H1 (cell line): ENCODE results near the gene KRTAP12-2. TPM values are rescaled to one million over a fixed set of nuclear protein-coding genes. Genes with fewer than 3 reads are reported as not detected.
A peak's percentile ranks its signal among the peaks of the same experiment; 100 is the strongest.

Experiments
- CTCF ChIA-PET: fragments of 300-600 bp; sonication (Branson Sonifier 250); formaldehyde crosslinking; loops from one replicate; lab custom pipeline; 2021; ENCODE audit not compliant: partially characterized antibody; lab: Charles Lee
- POLR2A ChIA-PET: fragments of 300-600 bp; sonication (Branson Sonifier 250); formaldehyde crosslinking; loops from one replicate; lab custom pipeline; 2021; ENCODE audit warnings: inconsistent platforms; ENCODE audit not compliant: partially characterized antibody; lab: Charles Lee
- DNase-seq, 2 experiments: peaks; one replicate each; pipeline versions ENCODE4 v3.0.0 to v3.0.0-alpha.2; 2010 to 2022; ENCODE audit warnings: low spot score in 2 of 2, low read depth in 1 of 2, mixed read lengths in 1 of 2
- FAIRE-seq: peaks from 2 replicates; lab custom pipeline; 2011; peaks lifted over from hg19 to GRCh38; lab: Jason Lieb, UNC
- H2AFZ ChIP-seq: 2 replicates; pipeline ENCODE4 v1.8.1; 2012; ENCODE audit warnings: low read length, inconsistent platforms
- H2AK5ac ChIP-seq: 2 replicates; pipeline ENCODE4 v1.6.1; 2013; ENCODE audit warnings: low read depth, low read length
- H2BK120ac ChIP-seq: replicated peaks from 2 replicates; pipeline ENCODE3; 2013; ENCODE audit warnings: low read depth, low read length, inconsistent platforms
- H2BK12ac ChIP-seq: 2 replicates; pipeline ENCODE4 v1.6.1; 2013; ENCODE audit warnings: low read depth, low read length
- H2BK15ac ChIP-seq: 2 replicates; pipeline ENCODE4 v1.6.1; 2013; ENCODE audit warnings: low read length
- H2BK20ac ChIP-seq: 2 replicates; pipeline ENCODE4 v1.6.1; 2013; ENCODE audit warnings: low read length
- H2BK5ac ChIP-seq: 2 replicates; pipeline ENCODE4 v1.6.1; 2013; ENCODE audit warnings: low read depth, low read length
- H3K14ac ChIP-seq: 2 replicates; pipeline ENCODE4 v1.6.1; 2013; ENCODE audit warnings: inconsistent platforms; ENCODE audit not compliant: insufficient read length
- H3K18ac ChIP-seq: 2 replicates; pipeline ENCODE4 v1.6.1; 2013; ENCODE audit warnings: low read length; ENCODE audit errors: extremely low read depth
- H3K23ac ChIP-seq: 2 replicates; pipeline ENCODE4 v1.6.1; 2013; ENCODE audit warnings: inconsistent platforms; ENCODE audit not compliant: insufficient read length
- H3K23me2 ChIP-seq: 2 replicates; pipeline ENCODE4 v1.6.1; 2013; ENCODE audit warnings: low read depth, low read length
- H3K27ac ChIP-seq: 2 replicates; pipeline ENCODE4 v1.6.1; 2011; ENCODE audit warnings: low read depth, low read length, inconsistent platforms
- H3K27me3 ChIP-seq, 4 experiments: replicated peaks in 1 of 4; 1 replicate in 1 of 4; 2 replicates in 3 of 4; pipeline versions ENCODE4 v1.6.1 to v1.8.1; 2011 to 2013; ENCODE audit warnings: low read length in 3 of 4, mild to moderate bottlenecking in 3 of 4, inconsistent platforms in 2 of 4, mixed read lengths in 2 of 4, moderate library complexity in 1 of 4; ENCODE audit not compliant: control insufficient read depth in 3 of 4, insufficient read depth in 3 of 4; ENCODE audit errors: extremely low read depth in 1 of 4
- H3K36me3 ChIP-seq, 4 experiments: 2 replicates each; pipeline versions ENCODE4 v1.6.1 to v1.8.1; 2011 to 2013; ENCODE audit warnings: mild to moderate bottlenecking in 4 of 4, low read length in 3 of 4, moderate library complexity in 2 of 4, control low read depth in 1 of 4, inconsistent platforms in 1 of 4; ENCODE audit not compliant: insufficient read depth in 4 of 4, control insufficient read depth in 2 of 4
- H3K4ac ChIP-seq: replicated peaks from 2 replicates; pipeline ENCODE3; 2013; ENCODE audit warnings: low read length, low read depth, mixed read lengths, inconsistent platforms; ENCODE audit not compliant: insufficient read length
- H3K4me1 ChIP-seq, 4 experiments: replicated peaks in 1 of 4; 1 replicate in 1 of 4; 2 replicates in 3 of 4; pipeline versions ENCODE4 v1.6.1 to v1.8.1; 2011 to 2013; ENCODE audit warnings: low read length in 3 of 4, inconsistent platforms in 2 of 4, mixed read lengths in 1 of 4; ENCODE audit not compliant: insufficient read depth in 4 of 4, control insufficient read depth in 3 of 4
- H3K4me2 ChIP-seq, 2 experiments: 2 replicates each; pipeline versions ENCODE4 v1.6.1 to v1.8.1; 2011 to 2013; ENCODE audit warnings: low read depth in 2 of 2, low read length in 2 of 2, control low read depth in 1 of 2, inconsistent platforms in 1 of 2, mild to moderate bottlenecking in 1 of 2; ENCODE audit not compliant: insufficient read depth in 1 of 2
- H3K4me3 ChIP-seq, 4 experiments: fragments of 200-600, 300-600 bp in 1 of 4; sonication (generic), shearing (Covaris generic), sonication (Bioruptor Twin) in 1 of 4; 2 replicates each; pipeline versions ENCODE4 v1.5.1 to v1.8.1; 2011 to 2016; ENCODE audit warnings: low read length in 4 of 4, low read depth in 3 of 4, control low read depth in 2 of 4, inconsistent platforms in 2 of 4, mild to moderate bottlenecking in 2 of 4, mixed read lengths in 1 of 4, moderate library complexity in 1 of 4; ENCODE audit not compliant: insufficient read depth in 2 of 4; ENCODE audit errors: extremely low read depth in 1 of 4
- H3K56ac ChIP-seq: replicated peaks from 2 replicates; pipeline ENCODE3; 2013; ENCODE audit warnings: low read depth, mild to moderate bottlenecking, mixed read lengths, low read length, inconsistent platforms; ENCODE audit not compliant: insufficient read length
- H3K79me1 ChIP-seq: 2 replicates; pipeline ENCODE4 v1.6.1; 2013; ENCODE audit warnings: low read depth, low read length, control low read depth
- H3K79me2 ChIP-seq, 2 experiments: 2 replicates each; pipeline versions ENCODE4 v1.6.1 to v1.8.1; 2012 to 2013; ENCODE audit warnings: low read length in 2 of 2, mild to moderate bottlenecking in 2 of 2, inconsistent platforms in 1 of 2; ENCODE audit not compliant: insufficient read depth in 2 of 2, control insufficient read depth in 1 of 2
- H3K9ac ChIP-seq, 4 experiments: replicated peaks in 1 of 4; 1 replicate in 1 of 4; 2 replicates in 3 of 4; pipeline versions ENCODE4 v1.6.1 to v1.8.1; 2011 to 2013; ENCODE audit warnings: low read depth in 3 of 4, low read length in 3 of 4, control low read depth in 2 of 4, mild to moderate bottlenecking in 2 of 4, moderate library complexity in 2 of 4, inconsistent platforms in 1 of 4; ENCODE audit errors: extremely low read depth in 1 of 4
- H3K9me3 ChIP-seq, 2 experiments: 2 replicates each; pipeline versions ENCODE4 v1.6.1 to v1.8.1; 2012 to 2013; ENCODE audit warnings: mild to moderate bottlenecking in 2 of 2, moderate library complexity in 2 of 2, control low read depth in 1 of 2, inconsistent platforms in 1 of 2, low read depth in 1 of 2, low read length in 1 of 2, mixed read lengths in 1 of 2; ENCODE audit not compliant: insufficient read depth in 2 of 2
- H4K20me1 ChIP-seq, 2 experiments: replicated peaks in 1 of 2; 2 replicates each; pipeline versions ENCODE3 to v1.8.1; 2011 to 2013; ENCODE audit warnings: inconsistent platforms in 2 of 2, low read length in 2 of 2, mild to moderate bottlenecking in 1 of 2; ENCODE audit not compliant: insufficient read depth in 2 of 2, control insufficient read depth in 1 of 2
- H4K5ac ChIP-seq: 2 replicates; pipeline ENCODE4 v1.6.1; 2013; ENCODE audit warnings: low read length, low read depth, mixed read lengths, inconsistent platforms; ENCODE audit not compliant: insufficient read length
- H4K8ac ChIP-seq: 2 replicates; pipeline ENCODE4 v1.8.0; 2013; ENCODE audit warnings: mild to moderate bottlenecking, moderate library complexity, low read length, inconsistent platforms; ENCODE audit not compliant: insufficient read depth; ENCODE audit errors: extremely low read depth
- H4K91ac ChIP-seq: replicated peaks from 2 replicates; pipeline ENCODE3; 2013; ENCODE audit warnings: low read length, mixed read lengths, inconsistent platforms; ENCODE audit not compliant: insufficient read length
- BACH1 ChIP-seq: IDR thresholded peaks from 2 replicates; pipeline ENCODE4 v1.6.1; 2012; ENCODE audit warnings: low read length, improper control_type of control experiment
- EZH2 ChIP-seq: fragments of 200-600 bp; sonication (generic); IDR thresholded peaks from 2 replicates; pipeline ENCODE4 v1.7.1; 2012; ENCODE audit warnings: low read depth, mild to moderate bottlenecking, moderate library complexity, low read length, inconsistent platforms; ENCODE audit not compliant: severe bottlenecking
- POLR2A ChIP-seq, 2 experiments: IDR thresholded peaks; 1 replicate in 1 of 2; 2 replicates in 1 of 2; pipeline ENCODE4 v1.6.1; 2011; ENCODE audit warnings: low read depth in 2 of 2, low read length in 2 of 2, mild to moderate bottlenecking in 2 of 2; ENCODE audit errors: control extremely low read depth in 1 of 2
- POLR2AphosphoS5 ChIP-seq: IDR thresholded peaks from 2 replicates; pipeline ENCODE4 v1.6.1; 2011; ENCODE audit warnings: low read depth, low read length
- SIN3A ChIP-seq, 2 experiments: IDR thresholded peaks in 1 of 2; conservative IDR thresholded peaks in 1 of 2; 2 replicates each; pipeline ENCODE4 v1.6.1; 2011 to 2012; ENCODE audit warnings: low read length in 2 of 2, improper control_type of control experiment in 1 of 2, low read depth in 1 of 2, mild to moderate bottlenecking in 1 of 2
- SP4 ChIP-seq: IDR thresholded peaks from 2 replicates; pipeline ENCODE4 v1.6.1; 2012; ENCODE audit warnings: low read length, inconsistent platforms
- TAF1 ChIP-seq: IDR thresholded peaks from 2 replicates; pipeline ENCODE4 v1.6.1; 2011; ENCODE audit warnings: mild to moderate bottlenecking, low read depth, low read length
- TCF12 ChIP-seq: IDR thresholded peaks from 2 replicates; pipeline ENCODE4 v1.6.1; 2011; ENCODE audit warnings: low read depth, mild to moderate bottlenecking, low read length
- WGBS, 2 experiments: shearing (Covaris generic) in 1 of 2; methylation state at CpG; one replicate each; pipeline versions ENCODE4 v1.1.6 to v1.1.7; 2013 to 2015; ENCODE audit warnings: low lambda C conversion rate in 2 of 2, mixed read lengths in 2 of 2, inconsistent platforms in 1 of 2, low coverage in 1 of 2, missing lambda C conversion rate in 1 of 2; ENCODE audit not compliant: insufficient replicate concordance in 2 of 2, insufficient coverage in 1 of 2, insufficient read length in 1 of 2; ENCODE audit errors: extremely low coverage in 1 of 2, missing lambda C conversion rate in 1 of 2; 5-methylcytosine and 5-hydroxymethylcytosine counted together
- polyA plus RNA-seq, 7 experiments: library from polyadenylated mRNA; depleted of rRNA in 3 of 7; stranded (reverse) in 5 of 7; unstranded in 2 of 7; fragments of >200 nt in 5 of 7; fragments of 200-250 nt in 2 of 7; gene quantifications; 1 replicate in 5 of 7; 2 replicates in 1 of 7; 4 replicates in 1 of 7; pipeline versions ENCODE4 v1.2.1 to v1.2.3, GENCODE V29; 2011 to 2013; ENCODE audit warnings: missing spikeins in 2 of 7, mixed read lengths in 2 of 7
- total RNA-seq: library from RNA; stranded (reverse); fragmentation: NEBNext Ultra II Directional; extraction: Animal tissue kit (Norgen Biotek cat#: 25700); gene quantifications from 2 replicates; pipeline ENCODE4 v1.2.1, GENCODE V29; 2021

The KRTAP12-2 gene
- total and polyA plus RNA-seq, 2 of the 8 experiments (the other 6 are each of a cell fraction or from before 2014, with no cell fraction given): 0.50 TPM; not detected in 1

GRCh38 chr21:44711327-44712202, 44.8 kb upstream of the KRTAP12-2 start, which contains the start of gene TSPEAR:
Gene TSPEAR, minus strand, starts transcription at chr21:44711572. Its CDS starts 58 bp downstream, at chr21:44711514.
- POLR2A ChIA-PET: interaction anchor here (1.2 to 1.7 kb wide), 3 partner anchors 12 to 191 kb away, joined by 3 to 6 read pairs (median 3); no protein-coding TSS in a partner anchor
- peaks cover 0 to 52% (median 39%) of the 10 kb centered on the region in 4 experiments; a peak in 6 of 7 replicates for H3K4me1 ChIP-seq
- H3K4me2 ChIP-seq: peak within 1 kb of the TSS; percentile 91 to 93
- H4K8ac ChIP-seq: peak within 1 kb of the TSS; percentile 38; the same call in 1 of the 2 replicates
- FAIRE-seq: no peak
- peaks cover 24 to 73% (median 63%) of the 10 kb centered on the region in 4 experiments for H3K27me3 ChIP-seq
- peaks cover 40% of the 10 kb centered on the region for H3K23me2 ChIP-seq
- no peaks in the 10 kb centered on the region for H3K79me2 ChIP-seq
- H3K14ac ChIP-seq: no peak within 1 kb of the TSS
- peak within 1 kb of the TSS; percentile 90; the same call in 1 of the 2 replicates for H2BK12ac ChIP-seq
- H2BK15ac ChIP-seq: peak within 1 kb of the TSS; percentile 92; the same call in 1 of the 2 replicates
- H3K4me3 ChIP-seq: peak within 1 kb of the TSS; percentile 20 to 58 (median 32)
- H2BK120ac ChIP-seq: peak within 1 kb of the TSS; percentile 75
- H2BK5ac ChIP-seq: peak within 1 kb of the TSS; percentile 85; the same call in 1 of the 2 replicates
- CTCF ChIA-PET: interaction anchor here (0.5 to 2.5 kb wide), 16 partner anchors 9 to 788 kb away, joined by 3 to 14 read pairs (median 4); partner anchors contain the start of gene KRTAP10-12
- H3K4ac ChIP-seq: no peak within 1 kb of the TSS
- peak within 1 kb of the TSS; percentile 66 for H3K18ac ChIP-seq
- no peaks in the 10 kb centered on the region for H3K79me1 ChIP-seq
- no peaks in the 10 kb centered on the region for H3K36me3 ChIP-seq
- peak in 1 of 2 experiments; percentile 65 for DNase-seq
- no peak within 1 kb of the TSS for H3K23ac ChIP-seq
- peak within 1 kb of the TSS; percentile 42 for H4K5ac ChIP-seq
- no peak within 1 kb of the TSS for H3K27ac ChIP-seq
- H2BK20ac ChIP-seq: peak within 1 kb of the TSS; percentile 90; the same call in 1 of the 2 replicates
- no peak within 1 kb of the TSS for H3K56ac ChIP-seq
- no peak within 1 kb of the TSS for H2AFZ ChIP-seq
- peak within 1 kb of the TSS; percentile 90 for H4K91ac ChIP-seq
- no peaks in the 10 kb centered on the region for H3K9me3 ChIP-seq
- no peak within 1 kb of the TSS for H2AK5ac ChIP-seq
- no peaks in the 10 kb centered on the region for H4K20me1 ChIP-seq
- WGBS, 2 experiments: 2% methylated on average over 31 of the region's 41 CpGs; no CpG with 5 or more reads in 1 of the 2 experiments
- H3K9ac ChIP-seq: no peak within 1 kb of the TSS
- no peak for TF ChIP-seq TAF1
- TF ChIP-seq BACH1: 0 out of 2 replicates have a peak, but pooled peaks have one; percentile 23
- TF ChIP-seq SIN3A (conservative IDR thresholded peaks at IDR 0.05 in 1 of 2, IDR thresholded peaks at IDR 0.05 in 1 of 2; ENCODE audit: low read depth in 1 of 2, low read length in 2 of 2): 0 out of 4 replicates have a peak, but pooled peaks of 1 of the 2 experiments have one; percentile 31
- TF ChIP-seq SP4: no peak
- no peak for TF ChIP-seq TCF12
- no peak for TF ChIP-seq POLR2A (IDR thresholded peaks at IDR 0.05; ENCODE audit: control extremely low read depth in 1 of 2, low read depth in 2 of 2, low read length in 2 of 2)
- TF ChIP-seq EZH2: peak; percentile 73
- no peak for TF ChIP-seq POLR2AphosphoS5
